Effector memory CD8-positive, alpha-beta T cell (primary cell): Measurements from ENCODE around the gene TMEM131.
A peak's percentile ranks its signal among the peaks of the same experiment; 100 is the strongest.

Experiments used
- ATAC-seq: fragments of 150-1000 bp; cut with Tn5 transposase; replicated peaks from 2 replicates; pipeline ENCODE4 v1.10.0; 2021; ENCODE audit warnings: mild to moderate bottlenecking, moderate library complexity
- DNase-seq, 3 experiments: peaks; one replicate each; pipeline ENCODE4 v3.0.0; 2021
- H3K27ac Mint-ChIP-seq, 2 donors: one replicate each; pipeline ENCODE4 v1.8.0; 2022; ENCODE audit warnings: mild to moderate bottlenecking in 2 of 2, mixed read lengths in 2 of 2, moderate library complexity in 2 of 2
- H3K27me3 Mint-ChIP-seq, 2 donors: one replicate each; pipeline ENCODE4 v1.8.0; 2022; ENCODE audit warnings: mixed read lengths in 2 of 2
- H3K36me3 Mint-ChIP-seq: one replicate; pipeline ENCODE4 v1.8.0; 2022; ENCODE audit warnings: mild to moderate bottlenecking, moderate library complexity, mixed read lengths; ENCODE audit not compliant: insufficient read depth
- H3K4me1 Mint-ChIP-seq, 2 donors: one replicate each; pipeline ENCODE4 v1.8.0; 2022; ENCODE audit warnings: low read depth in 2 of 2, mixed read lengths in 2 of 2
- H3K4me3 Mint-ChIP-seq, 2 donors: one replicate each; pipeline ENCODE4 v1.8.0; 2022; ENCODE audit warnings: mild to moderate bottlenecking in 2 of 2, mixed read lengths in 2 of 2, moderate library complexity in 2 of 2
- H3K9me3 Mint-ChIP-seq, 2 donors: one replicate each; pipeline ENCODE4 v1.8.0; 2022; ENCODE audit warnings: mixed read lengths in 2 of 2

TMEM131 gene

GRCh38 chr2:97764559-97765263 is 231.0 kb downstream of the TMEM131 start:
- no peaks in the 10 kb centered on the region for H3K27me3 Mint-ChIP-seq
- H3K27ac Mint-ChIP-seq: no peak overlapping the region
- no peak overlapping the region for H3K4me3 Mint-ChIP-seq
- ATAC-seq (no peak), DNase-seq (no peak)
- peaks cover 16 to 24% of the 10 kb centered on the region in 2 donors for H3K4me1 Mint-ChIP-seq
- no peaks in the 10 kb centered on the region for H3K9me3 Mint-ChIP-seq
- peaks cover 34% of the 10 kb centered on the region for H3K36me3 Mint-ChIP-seq

GRCh38 chr2:97763176-97763845 is 232.4 kb downstream of the TMEM131 start:
- H3K9me3 Mint-ChIP-seq: no peaks in the 10 kb centered on the region
- no peaks in the 10 kb centered on the region for H3K27me3 Mint-ChIP-seq
- H3K36me3 Mint-ChIP-seq: peaks cover 36% of the 10 kb centered on the region
- H3K27ac Mint-ChIP-seq: peak overlapping the region; percentile 84 to 92
- ATAC-seq (no peak), DNase-seq (no peak)
- H3K4me3 Mint-ChIP-seq: peak overlapping the region in 1 of 2 donors; percentile 21
- H3K4me1 Mint-ChIP-seq: peaks cover 16 to 33% of the 10 kb centered on the region in 2 donors

GRCh38 chr2:97761192-97761591 is 234.6 kb downstream of the TMEM131 start:
- DNase-seq: peak; percentile 54 to 62 (median 60)
- peak overlapping the region; percentile 58 to 72 for H3K4me3 Mint-ChIP-seq
- peaks cover 46% of the 10 kb centered on the region for H3K36me3 Mint-ChIP-seq
- ATAC-seq: peak; percentile 88
- peak overlapping the region; percentile 86 to 92 for H3K27ac Mint-ChIP-seq
- H3K9me3 Mint-ChIP-seq: no peaks in the 10 kb centered on the region
- H3K4me1 Mint-ChIP-seq: peaks cover 16 to 33% of the 10 kb centered on the region in 2 donors
- H3K27me3 Mint-ChIP-seq: no peaks in the 10 kb centered on the region

- H3K4me3 Mint-ChIP-seq: peak overlapping the region; percentile 58 to 72
- no peaks in the 10 kb centered on the region for H3K9me3 Mint-ChIP-seq
- no peak for ATAC-seq
Observed at GRCh38 chr2:97760480-97761049, 235.2 kb downstream of the TMEM131 start.

GRCh38 chr2:97759727-97760407 is 235.9 kb downstream of the TMEM131 start:
- ATAC-seq: no peak
- DNase-seq: no peak
- Mint-ChIP-seq H3K36me3 (peaks cover 39% of the 10 kb centered on the region), H3K4me1 (peaks cover 16 to 33% of the 10 kb centered on the region in 2 donors), H3K9me3 (no peaks in the 10 kb centered on the region), H3K27ac (peak overlapping the region; percentile 86 to 92), H3K27me3 (no peaks in the 10 kb centered on the region), H3K4me3 (peak overlapping the region; percentile 58 to 72)

More at GRCh38 chr2:97760480-97761049, 235.2 kb downstream of the TMEM131 start:
- DNase-seq: no peak
- Mint-ChIP-seq H3K36me3 (peaks cover 46% of the 10 kb centered on the region), H3K4me1 (peaks cover 16 to 33% of the 10 kb centered on the region in 2 donors), H3K27me3 (no peaks in the 10 kb centered on the region), H3K27ac (peak overlapping the region; percentile 86 to 92)

GRCh38 chr2:97758131-97758705 is 237.5 kb downstream of the TMEM131 start:
- DNase-seq: no peak
- H3K9me3 Mint-ChIP-seq: no peaks in the 10 kb centered on the region
- H3K4me3 Mint-ChIP-seq: no peak overlapping the region
- H3K27me3 Mint-ChIP-seq: no peaks in the 10 kb centered on the region
- H3K36me3 Mint-ChIP-seq: peaks cover 33% of the 10 kb centered on the region
- H3K4me1 Mint-ChIP-seq: peaks cover 16 to 33% of the 10 kb centered on the region in 2 donors
- no peak for ATAC-seq
- H3K27ac Mint-ChIP-seq: no peak overlapping the region

- no peak overlapping the region for H3K4me3 Mint-ChIP-seq
- peak overlapping the region in 1 of 2 donors; percentile 62 for H3K27ac Mint-ChIP-seq
- no peak for DNase-seq
- H3K27me3 Mint-ChIP-seq: no peaks in the 10 kb centered on the region
- peaks cover 14 to 28% of the 10 kb centered on the region in 2 donors for H3K4me1 Mint-ChIP-seq
- H3K36me3 Mint-ChIP-seq: peaks cover 31% of the 10 kb centered on the region
- ATAC-seq: no peak
- no peaks in the 10 kb centered on the region for H3K9me3 Mint-ChIP-seq
Observed at GRCh38 chr2:97757062-97757461, 238.7 kb downstream of the TMEM131 start.

GRCh38 chr2:97755491-97755890 is 240.3 kb downstream of the TMEM131 start:
- Mint-ChIP-seq H3K36me3 (peaks cover 19% of the 10 kb centered on the region), H3K27ac (no peak overlapping the region), H3K27me3 (no peaks in the 10 kb centered on the region), H3K4me3 (no peak overlapping the region), H3K4me1 (peaks cover 16% of the 10 kb centered on the region in 2 donors), H3K9me3 (no peaks in the 10 kb centered on the region)
- DNase-seq: no peak
- ATAC-seq: no peak

GRCh38 chr2:97754690-97755346 is 240.9 kb downstream of the TMEM131 start:
- peaks cover 9 to 11% of the 10 kb centered on the region in 2 donors for H3K4me1 Mint-ChIP-seq
- no peak overlapping the region for H3K27ac Mint-ChIP-seq
- DNase-seq (no peak), ATAC-seq (no peak)
- H3K27me3 Mint-ChIP-seq: no peaks in the 10 kb centered on the region
- H3K4me3 Mint-ChIP-seq: no peak overlapping the region
- peaks cover 16% of the 10 kb centered on the region for H3K36me3 Mint-ChIP-seq
- no peaks in the 10 kb centered on the region for H3K9me3 Mint-ChIP-seq

GRCh38 chr2:97752342-97753334 is 243.1 kb downstream of the TMEM131 start:
- H3K9me3 Mint-ChIP-seq: no peaks in the 10 kb centered on the region
- ATAC-seq: no peak
- peaks cover 19% of the 10 kb centered on the region for H3K36me3 Mint-ChIP-seq
- H3K27ac Mint-ChIP-seq: no peak overlapping the region
- no peak for DNase-seq
- H3K27me3 Mint-ChIP-seq: no peaks in the 10 kb centered on the region
- H3K4me1 Mint-ChIP-seq: peaks cover 8 to 15% of the 10 kb centered on the region in 2 donors
- H3K4me3 Mint-ChIP-seq: no peak overlapping the region

GRCh38 chr2:97751752-97752151 is 244.0 kb downstream of the TMEM131 start:
- Mint-ChIP-seq H3K4me1 (peaks cover 14 to 23% of the 10 kb centered on the region in 2 donors), H3K4me3 (no peak overlapping the region), H3K36me3 (peaks cover 10% of the 10 kb centered on the region), H3K27ac (no peak overlapping the region), H3K27me3 (no peaks in the 10 kb centered on the region), H3K9me3 (no peaks in the 10 kb centered on the region)
- DNase-seq (no peak), ATAC-seq (no peak)

GRCh38 chr2:97750017-97750416 is 245.7 kb downstream of the TMEM131 start:
- Mint-ChIP-seq H3K4me1 (peaks cover 29 to 39% of the 10 kb centered on the region in 2 donors), H3K36me3 (peaks cover 14% of the 10 kb centered on the region), H3K27me3 (no peaks in the 10 kb centered on the region), H3K4me3 (no peak overlapping the region), H3K9me3 (no peaks in the 10 kb centered on the region), H3K27ac (no peak overlapping the region)
- ATAC-seq: no peak
- DNase-seq: no peak
